Measurements from ENCODE around the gene OR10J5.

GRCh38 chr1:159548126-159548525 is 12.3 kb upstream of the OR10J5 start:
- no peak for TF ChIP-seq CTCF (IDR thresholded peaks at IDR 0.05)
- TF ChIP-seq POLR2A (IDR thresholded peaks at IDR 0.05): no peak
- no peak for TF ChIP-seq EP300 (IDR thresholded peaks at IDR 0.05)

All from tibial nerve (tissue), 4 donors.